ENCODE results near the gene CREBZF.

GRCh38 chr11:85668157-85668556, 3.2 kb upstream of the CREBZF start:
- TF ChIP-seq RARB (CRISPR knock-in tag; IDR thresholded peaks at IDR 0.05) (no peak), CSRNP3 (CRISPR knock-in tag; IDR thresholded peaks at IDR 0.05) (no peak), ZNF8 (CRISPR knock-in tag; IDR thresholded peaks at IDR 0.05) (no peak), ZFP3 (CRISPR knock-in tag; IDR thresholded peaks at IDR 0.05) (no peak)

Data from SK-N-SH treated with all-trans-retinoic acid at 6 μM for 48 hours (cell line).